OCI-LY3 (cell line): ENCODE data around the gene METTL23.

ENCODE experiments used
- EZH2phosphoT487 ChIP-seq: fragments of 200-600 bp; shearing (Covaris generic); IDR thresholded peaks from 2 replicates; pipeline ENCODE4 v1.6.1; 2018; ENCODE audit warnings: antibody characterized with exemption, mixed run types, low read depth
- TF ChIP-seq, protein P1 (sequence below): fragments of 200-600, 300-600 bp; sonication (generic); IDR thresholded peaks from 2 replicates; pipeline ENCODE4 v1.5.1; 2014; ENCODE audit warnings: antibody characterized with exemption, low read length, low read depth

DNA sequence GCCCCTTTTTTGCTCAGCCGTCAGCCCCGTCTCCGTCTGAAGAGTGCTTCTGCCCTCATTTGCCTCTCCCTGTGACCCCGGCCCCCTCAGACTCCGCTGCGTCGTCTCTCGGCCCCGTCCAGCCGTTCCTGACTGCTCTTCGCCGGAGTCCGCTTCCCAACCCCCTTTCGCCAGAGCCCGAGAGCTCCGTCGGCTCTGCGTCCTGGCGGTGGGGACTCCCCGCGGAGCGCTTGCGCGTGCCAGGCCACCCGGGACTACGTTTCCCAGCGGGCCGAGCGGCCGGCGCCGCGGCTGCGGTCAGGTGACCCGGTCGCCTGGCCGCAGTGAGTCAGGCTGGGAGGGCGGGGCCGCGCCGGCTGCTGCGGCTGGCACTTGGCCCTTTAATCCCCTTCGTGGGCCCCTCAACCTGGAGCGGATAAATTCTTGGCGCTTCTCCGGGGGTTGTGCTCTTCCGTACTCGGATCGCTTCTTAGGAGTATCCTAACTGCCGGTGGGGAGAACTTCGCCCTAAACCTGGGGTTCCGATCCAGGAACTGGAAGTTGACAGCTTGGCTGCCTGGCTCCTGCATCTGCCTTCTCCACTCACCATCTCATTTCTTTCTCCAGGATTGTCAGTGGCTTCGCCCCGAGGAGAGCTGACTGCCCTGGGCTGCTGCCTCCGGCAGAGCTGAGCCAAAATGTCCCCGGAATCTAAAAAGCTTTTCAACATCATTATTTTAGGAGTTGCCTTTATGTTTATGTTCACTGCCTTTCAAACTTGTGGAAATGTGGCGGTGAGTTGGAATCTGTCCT is 11.2 kb downstream of the METTL23 start, which contains the start of gene MFSD11:
- TF ChIP-seq, protein P1, sequence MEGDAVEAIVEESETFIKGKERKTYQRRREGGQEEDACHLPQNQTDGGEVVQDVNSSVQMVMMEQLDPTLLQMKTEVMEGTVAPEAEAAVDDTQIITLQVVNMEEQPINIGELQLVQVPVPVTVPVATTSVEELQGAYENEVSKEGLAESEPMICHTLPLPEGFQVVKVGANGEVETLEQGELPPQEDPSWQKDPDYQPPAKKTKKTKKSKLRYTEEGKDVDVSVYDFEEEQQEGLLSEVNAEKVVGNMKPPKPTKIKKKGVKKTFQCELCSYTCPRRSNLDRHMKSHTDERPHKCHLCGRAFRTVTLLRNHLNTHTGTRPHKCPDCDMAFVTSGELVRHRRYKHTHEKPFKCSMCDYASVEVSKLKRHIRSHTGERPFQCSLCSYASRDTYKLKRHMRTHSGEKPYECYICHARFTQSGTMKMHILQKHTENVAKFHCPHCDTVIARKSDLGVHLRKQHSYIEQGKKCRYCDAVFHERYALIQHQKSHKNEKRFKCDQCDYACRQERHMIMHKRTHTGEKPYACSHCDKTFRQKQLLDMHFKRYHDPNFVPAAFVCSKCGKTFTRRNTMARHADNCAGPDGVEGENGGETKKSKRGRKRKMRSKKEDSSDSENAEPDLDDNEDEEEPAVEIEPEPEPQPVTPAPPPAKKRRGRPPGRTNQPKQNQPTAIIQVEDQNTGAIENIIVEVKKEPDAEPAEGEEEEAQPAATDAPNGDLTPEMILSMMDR, result no peak
- TF ChIP-seq EZH2phosphoT487, result no peak
